Measurements from ENCODE around the gene S100A12.
A peak's percentile ranks its signal among the peaks of the same experiment; 100 is the strongest.

The S100A12 gene

GRCh38 chr1:153367090-153367489, 8.3 kb downstream of the S100A12 start:
- no peak for DNase-seq (ENCODE audit: low read depth)

- no peak for DNase-seq (ENCODE audit: low read depth)
Observed at GRCh38 chr1:153366261-153366660, 9.2 kb downstream of the S100A12 start.

DNA sequence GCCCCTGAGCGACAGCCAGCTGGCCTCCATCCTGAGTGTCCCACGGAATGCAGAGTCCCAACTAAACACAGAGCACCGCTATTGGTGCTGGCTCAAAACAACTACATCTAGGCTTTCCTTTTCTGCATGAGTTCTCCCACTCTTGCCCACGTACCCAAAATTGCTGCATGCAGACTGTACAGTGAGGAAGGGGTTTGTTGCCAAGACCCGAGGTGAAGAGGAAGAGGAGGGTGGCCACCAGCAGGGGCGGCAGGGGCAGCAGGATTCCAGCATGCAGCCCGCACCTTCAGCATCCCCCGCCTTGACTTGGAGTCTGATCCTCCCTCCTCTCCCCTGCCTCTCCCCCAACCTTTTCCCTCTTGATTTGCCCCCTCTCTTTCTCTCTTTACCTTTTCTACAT, 9.7 kb downstream of the S100A12 start:
- DNase-seq (ENCODE audit: low read depth): no peak

- DNase-seq (ENCODE audit: low read depth): no peak
Observed at GRCh38 chr1:153364766-153365666, 10.4 kb downstream of the S100A12 start.

GRCh38 chr1:153364156-153364555, 11.3 kb downstream of the S100A12 start:
- no peak for DNase-seq (ENCODE audit: low read depth)

DNA sequence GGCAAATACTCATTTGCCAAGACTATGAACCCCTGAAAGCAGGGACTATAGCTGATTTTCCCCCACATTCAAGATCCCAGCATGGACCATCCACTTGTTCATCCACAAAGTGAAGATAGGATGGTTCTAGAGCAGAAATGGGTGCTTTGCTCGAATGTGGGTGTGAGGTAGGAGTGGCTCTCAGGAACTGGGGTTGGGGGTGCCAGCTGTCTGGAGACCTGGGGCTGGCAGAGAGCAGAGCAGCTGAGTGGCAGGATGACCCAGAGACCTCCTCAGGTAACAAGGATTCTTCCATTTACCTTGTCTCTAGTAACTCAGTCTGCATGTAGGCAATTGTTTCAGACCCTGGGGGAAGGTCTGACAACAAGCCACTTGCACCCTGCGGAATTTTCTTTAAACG, 11.8 kb downstream of the S100A12 start:
- DNase-seq (ENCODE audit: low read depth): no peak

DNA sequence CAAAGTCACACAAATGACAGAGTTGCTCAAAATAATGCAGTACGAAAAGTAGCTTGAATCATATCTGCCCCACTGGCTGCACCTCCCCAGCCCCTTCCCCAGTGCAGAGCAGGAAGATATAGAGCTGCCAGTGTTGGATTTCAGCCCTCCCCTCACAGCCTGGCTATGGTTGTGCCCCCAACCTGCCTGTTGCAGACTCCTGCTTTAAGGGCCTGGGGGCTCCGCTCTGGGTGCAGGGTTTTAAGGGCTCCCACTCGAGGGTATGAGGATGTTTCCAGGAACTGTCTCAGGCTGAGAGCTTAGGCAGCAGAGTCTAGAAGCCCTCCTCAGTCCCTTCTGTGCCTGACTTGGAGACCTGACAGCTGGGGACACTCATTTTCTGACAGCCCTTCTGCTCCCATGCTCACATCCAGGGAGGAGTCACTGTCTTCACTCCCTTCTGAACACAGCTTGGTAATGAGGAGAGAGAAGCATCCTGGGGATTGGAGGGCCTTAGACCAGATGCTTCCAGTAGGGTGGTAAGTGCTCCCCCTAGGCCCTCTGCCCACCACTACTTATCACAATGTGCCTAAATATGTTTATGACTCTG, 13.1 kb downstream of the S100A12 start:
- DNase-seq (ENCODE audit: low read depth): no peak

GRCh38 chr1:153361480-153362109, 13.8 kb downstream of the S100A12 start:
- no peak for DNase-seq (ENCODE audit: low read depth)

GRCh38 chr1:153360592-153361479, 14.6 kb downstream of the S100A12 start:
- DNase-seq (ENCODE audit: low read depth): no peak

DNA sequence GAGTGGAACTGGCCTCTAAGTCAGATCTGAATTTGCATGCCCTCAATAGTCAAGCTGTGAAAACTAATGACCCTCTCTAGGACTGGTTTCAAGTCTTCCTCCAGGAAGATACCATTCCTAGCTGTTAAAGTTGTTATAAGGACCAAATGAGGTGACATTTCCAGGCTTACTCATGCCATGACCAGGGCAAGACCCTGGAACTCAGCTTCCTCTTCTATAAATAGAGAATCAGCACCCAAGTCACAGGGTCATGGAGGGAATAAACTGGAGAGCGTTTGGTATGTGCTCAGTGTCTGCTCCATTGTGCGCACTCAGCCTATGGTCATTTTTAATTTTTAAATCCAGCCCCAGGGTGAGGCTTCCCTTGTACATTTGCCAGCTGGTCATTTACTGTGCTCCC, 15.2 kb downstream of the S100A12 start:
- DNase-seq (ENCODE audit: low read depth): no peak

DNA sequence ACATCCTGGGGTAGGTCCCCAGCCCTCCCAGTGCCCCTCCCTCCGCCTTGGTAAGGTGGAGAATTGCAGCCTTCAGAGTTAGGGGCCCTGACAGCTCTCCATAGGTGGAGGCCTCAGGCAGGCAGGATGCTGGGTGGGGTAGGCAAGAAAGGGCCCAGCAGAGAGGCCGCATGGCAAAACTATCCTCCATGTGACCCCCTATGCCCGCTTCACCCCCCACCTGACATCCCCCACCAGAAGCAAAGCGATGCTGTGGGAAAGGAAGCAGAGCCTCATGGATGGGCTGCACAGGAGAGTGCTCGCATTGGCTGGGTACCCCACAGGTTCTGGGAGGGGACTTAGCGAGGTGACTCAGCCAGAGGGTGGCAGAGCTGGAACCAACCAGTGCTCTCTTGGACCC, 16.2 kb downstream of the S100A12 start:
- no peak for DNase-seq (ENCODE audit: low read depth)

DNA sequence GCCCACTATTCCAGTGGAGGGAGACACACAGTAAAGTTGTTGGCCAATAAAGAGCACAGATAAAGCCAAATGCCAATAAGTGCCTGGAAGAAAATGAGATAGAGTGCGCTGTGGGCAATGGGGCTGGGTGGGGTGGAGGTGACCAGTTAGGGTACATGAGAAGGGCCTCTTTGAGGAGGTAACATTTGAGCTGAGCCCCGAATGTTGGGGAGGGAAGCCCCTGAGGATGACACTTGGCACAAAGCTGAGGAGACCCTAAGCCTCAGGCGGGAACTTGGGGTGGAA, 16.8 kb downstream of the S100A12 start:
- DNase-seq (ENCODE audit: low read depth): no peak

DNA sequence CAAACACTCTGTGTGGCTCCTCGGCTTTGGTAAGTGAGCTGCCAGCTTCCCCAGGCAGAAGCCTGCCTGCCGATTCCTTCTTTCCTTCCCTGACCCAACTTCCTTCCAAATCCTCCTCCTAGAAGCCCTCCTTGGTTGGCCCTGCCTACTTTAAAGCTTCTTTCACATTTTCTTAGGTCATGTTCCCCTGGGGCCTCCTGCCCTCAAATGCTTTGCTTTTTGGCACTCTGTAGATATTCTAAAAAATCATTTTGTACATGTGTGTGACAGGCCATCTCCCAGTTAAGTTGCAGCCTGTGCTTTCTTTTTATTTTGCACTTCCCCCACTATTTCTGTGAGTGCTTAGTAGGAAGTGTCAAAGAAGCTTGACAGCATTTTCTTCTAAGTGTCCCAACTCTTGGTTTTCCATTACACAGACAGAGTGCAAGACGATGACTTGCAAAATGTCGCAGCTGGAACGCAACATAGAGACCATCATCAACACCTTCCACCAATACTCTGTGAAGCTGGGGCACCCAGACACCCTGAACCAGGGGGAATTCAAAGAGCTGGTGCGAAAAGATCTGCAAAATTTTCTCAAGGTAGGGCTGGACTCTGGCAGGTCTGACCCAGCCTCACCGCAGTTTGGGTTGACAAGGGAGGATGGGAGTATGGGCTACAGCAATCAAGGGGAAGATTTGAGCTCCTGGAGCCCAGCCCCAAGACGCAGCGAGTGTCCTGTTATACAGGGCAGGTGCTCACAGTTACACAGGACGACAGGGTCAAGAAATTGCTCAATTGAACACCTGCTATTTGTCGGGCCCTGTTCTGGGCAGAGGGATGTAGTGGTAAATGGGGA, 17.3 kb downstream of the S100A12 start, which contains the start of gene S100A9:
TSS of gene S100A9 (plus strand) at position 2 of the 838 bp plus-strand sequence. CDS start at position 432, 430 bp downstream.
- no peak for DNase-seq (ENCODE audit: low read depth)

DNA sequence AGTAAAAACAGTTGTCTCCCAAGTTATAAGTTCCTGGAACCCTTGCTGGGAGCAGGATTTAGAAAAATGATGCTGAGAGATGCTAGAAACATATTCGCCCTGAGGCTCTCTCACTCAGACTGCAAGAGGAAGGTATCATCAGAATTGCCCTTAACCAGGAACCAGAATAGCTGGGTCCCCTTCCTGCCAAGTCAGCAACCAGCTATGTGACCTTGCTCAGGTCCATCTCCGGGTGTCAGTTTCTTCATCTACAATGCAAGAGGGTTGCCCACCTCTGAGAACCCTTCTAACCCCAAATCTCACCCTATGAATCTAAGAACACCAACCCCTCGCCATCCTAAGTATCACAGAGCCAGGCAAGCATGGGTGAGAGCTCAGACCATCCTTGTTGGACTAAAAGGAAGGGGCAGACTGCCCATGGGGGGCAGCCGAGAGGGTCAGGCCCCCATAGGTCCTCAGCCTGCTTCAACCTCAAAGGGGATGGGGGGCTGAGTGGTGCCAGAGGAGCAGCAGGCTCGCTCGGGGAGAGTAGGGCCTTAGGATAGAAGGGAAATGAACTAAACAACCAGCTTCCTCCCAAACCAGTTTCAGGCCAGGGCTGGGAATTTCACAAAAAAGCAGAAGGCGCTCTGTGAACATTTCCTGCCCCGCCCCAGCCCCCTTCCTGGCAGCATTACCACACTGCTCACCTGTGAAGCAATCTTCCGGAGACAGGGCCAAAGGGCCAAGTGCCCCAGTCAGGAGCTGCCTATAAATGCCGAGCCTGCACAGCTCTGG, 18.2 kb downstream of the S100A12 start:
- DNase-seq (ENCODE audit: low read depth): no peak

- no peak for DNase-seq (ENCODE audit: low read depth)
Observed at GRCh38 chr1:153356392-153357075, 18.9 kb downstream of the S100A12 start.

DNA sequence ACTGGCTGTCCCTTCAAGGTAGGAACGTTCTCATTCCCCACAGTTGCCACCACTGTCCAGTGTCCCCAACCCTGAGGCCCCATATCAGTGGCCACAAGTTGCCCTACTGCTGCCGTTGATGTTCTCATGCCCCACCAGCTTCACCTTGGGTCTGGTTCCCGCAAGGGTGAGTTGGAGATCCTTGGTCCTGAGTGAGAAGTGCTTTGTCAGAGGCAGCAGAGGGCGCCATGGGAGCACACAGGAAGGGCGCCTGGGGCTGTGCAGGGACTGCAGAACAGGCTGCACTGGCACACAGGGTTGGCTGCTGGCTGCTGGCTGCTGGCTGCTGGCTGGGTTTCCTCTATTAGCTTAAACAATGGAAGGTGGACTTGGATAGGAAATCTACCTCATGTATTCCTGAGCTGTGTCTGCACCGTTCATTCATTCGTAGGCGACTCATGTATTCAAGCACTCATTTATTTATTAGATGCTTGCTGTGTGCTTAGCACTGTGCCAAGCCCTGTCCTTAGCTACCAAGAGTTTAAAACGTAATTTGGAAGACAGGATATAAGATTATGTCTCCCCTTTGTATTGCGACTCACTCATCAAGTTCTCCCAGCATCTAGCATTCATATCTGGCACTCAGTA, 19.9 kb downstream of the S100A12 start:
- DNase-seq (ENCODE audit: low read depth): peak; percentile 47

DNA sequence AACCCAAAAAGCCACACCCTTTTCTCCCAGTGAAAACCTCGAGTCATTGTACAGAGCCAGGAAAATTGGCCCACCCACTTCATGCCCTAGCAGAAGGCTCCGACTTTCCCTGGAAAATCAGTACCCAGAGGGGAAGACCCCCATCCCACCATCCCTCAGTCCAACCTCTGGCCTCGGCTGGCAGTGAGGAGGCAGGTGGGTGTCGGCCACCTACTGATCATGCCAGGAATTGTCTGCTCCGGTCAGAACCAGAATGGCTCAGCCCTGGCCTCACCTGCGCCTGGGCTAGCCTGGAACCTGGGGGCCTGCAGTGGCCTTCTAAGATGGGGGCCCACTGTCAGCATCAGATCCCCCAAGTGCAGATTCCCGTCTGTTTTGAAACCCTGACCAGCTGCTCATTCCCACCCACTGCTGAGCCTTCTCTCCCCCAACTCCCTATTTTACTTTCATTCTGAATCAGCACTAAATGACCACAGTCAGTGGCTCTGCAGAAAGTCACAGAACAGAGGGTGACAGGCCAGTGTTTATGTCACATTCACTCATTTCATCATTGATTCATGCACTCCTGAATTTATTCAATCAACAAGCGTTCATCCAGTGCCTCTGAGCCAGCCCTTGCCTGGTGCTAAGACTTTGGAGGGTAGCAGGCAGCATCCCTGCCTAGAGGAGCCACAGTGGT, 20.8 kb downstream of the S100A12 start:
- DNase-seq (ENCODE audit: low read depth): no peak

DNA sequence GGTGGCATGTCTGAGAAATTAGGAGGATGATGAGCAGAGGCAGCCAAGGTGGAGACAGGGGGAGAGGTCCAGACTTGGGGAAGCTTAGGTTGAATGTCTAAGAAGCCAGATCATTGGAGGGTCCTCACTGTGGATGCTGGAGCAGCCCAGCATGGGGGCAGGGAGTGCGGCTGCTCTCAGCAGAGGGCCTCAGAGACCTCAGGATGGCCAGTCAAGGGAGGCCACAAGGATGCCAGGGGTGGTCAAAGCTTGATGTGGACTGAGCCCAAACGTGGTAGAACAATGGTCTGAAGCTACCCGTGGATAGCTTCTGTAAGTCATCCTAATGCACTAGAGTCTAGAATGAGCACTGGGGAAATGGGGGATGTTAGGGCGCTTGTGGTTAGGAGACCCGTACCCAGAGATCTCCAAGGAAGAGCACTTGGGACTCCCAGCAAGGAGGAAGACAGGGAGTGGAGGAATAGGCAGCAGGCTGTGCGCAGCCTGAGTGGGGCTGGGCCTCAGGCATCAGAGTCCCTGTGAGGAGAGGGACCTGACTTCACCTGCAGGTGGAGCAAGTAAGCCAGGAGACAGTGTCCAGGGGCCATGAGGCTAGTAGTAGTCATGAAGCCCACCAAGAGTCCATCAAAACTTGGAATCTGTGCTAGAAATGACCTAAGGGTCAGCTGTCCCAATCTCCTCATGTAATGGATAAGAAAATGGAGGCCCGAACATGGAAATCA, 22.0 kb downstream of the S100A12 start:
- no peak for DNase-seq (ENCODE audit: low read depth)
